K562 (cell line): ENCODE data around the gene DYNC1I1. TPM values are rescaled to one million over a fixed set of nuclear protein-coding genes. Genes with fewer than 3 reads are reported as not detected.

ENCODE experiments used
- ATAC-seq: fragments of 200-7000 bp; cut with Tn5 transposase; 3 replicates; pipeline ENCODE4 v1.9.1; 2020; ENCODE audit warnings: moderate library complexity
- BruUV-seq: library from RNA; stranded (reverse); fragments of 400-500 nt; replicated peaks from 2 replicates; lab custom pipeline; 2021; lab: Mats Ljungman, UMichigan
- CTCF ChIA-PET: fragments of 300-600 bp; formaldehyde crosslinking; extraction: SDS; loops from one replicate; lab custom pipeline; 2021; ENCODE audit warnings: low intra/inter-chr PET ratio; lab: Yijun Ruan, JAX
- POLR2A ChIA-PET: fragments of 300-600, 350-650 bp; sonication (Branson Sonifier 250); formaldehyde crosslinking; extraction: SDS; loops from one replicate; lab custom pipeline; 2021; ENCODE audit warnings: antibody characterized with exemption, inconsistent platforms; lab: Yijun Ruan, JAX
- DNase-seq, 4 experiments: peaks; one replicate each; pipeline versions ENCODE4 v3.0.0 to v3.0.0-alpha.2; 2011 to 2018; ENCODE audit warnings: low spot score in 3 of 4, mixed read lengths in 3 of 4; ENCODE audit errors: extremely low read depth in 1 of 4
- FAIRE-seq: peaks from 2 replicates; lab custom pipeline; 2011; peaks lifted over from hg19 to GRCh38; lab: Jason Lieb, UNC
- H2AFZ ChIP-seq: 2 replicates; pipeline ENCODE4 v1.6.0; 2011; ENCODE audit warnings: low read depth, low read length, control low read depth, inconsistent platforms
- H3K27ac ChIP-seq: fragments of 200-600 bp; 3 replicates; pipeline ENCODE4 v1.8.0; 2011; ENCODE audit warnings: low read depth, mild to moderate bottlenecking, control low read depth, inconsistent platforms, low read length, moderate library complexity, mixed read lengths; ENCODE audit errors: extremely low read depth
- H3K27me3 ChIP-seq, 2 experiments: fragments of 300-600 bp in 1 of 2; 2 replicates in 1 of 2; 3 replicates in 1 of 2; pipeline versions ENCODE4 v1.6.0 to v1.8.0; 2011; ENCODE audit warnings: inconsistent platforms in 2 of 2, low read length in 2 of 2, mild to moderate bottlenecking in 1 of 2, mixed read lengths in 1 of 2, moderate library complexity in 1 of 2; ENCODE audit not compliant: control insufficient read depth in 2 of 2, insufficient read depth in 2 of 2
- H3K36me3 ChIP-seq: fragments of 300-600 bp; 3 replicates; pipeline ENCODE4 v1.8.0; 2011; ENCODE audit warnings: mild to moderate bottlenecking, low read length, inconsistent platforms; ENCODE audit not compliant: control insufficient read depth, insufficient read depth
- H3K4me1 ChIP-seq, 2 experiments: fragments of 200-600 bp in 1 of 2; replicated peaks in 1 of 2; 2 replicates in 1 of 2; 3 replicates in 1 of 2; pipeline versions ENCODE4 v1.5.1 to v1.8.0; 2011; ENCODE audit warnings: inconsistent platforms in 2 of 2, low read length in 2 of 2, mild to moderate bottlenecking in 1 of 2, mixed read lengths in 1 of 2, moderate library complexity in 1 of 2; ENCODE audit not compliant: control insufficient read depth in 2 of 2, insufficient read depth in 2 of 2
- H3K4me2 ChIP-seq: 2 replicates; pipeline ENCODE4 v1.6.1; 2011; ENCODE audit warnings: low read length, control low read depth, inconsistent platforms, mixed read lengths; ENCODE audit not compliant: insufficient read depth
- H3K4me3 ChIP-seq: fragments of 200-600 bp; sonication (generic), shearing (Covaris generic); 2 replicates; pipeline ENCODE4 v1.5.1; 2016; ENCODE audit warnings: control low read depth, inconsistent platforms
- H3K79me2 ChIP-seq: fragments of 200-600 bp; 3 replicates; pipeline ENCODE4 v1.8.0; 2011; ENCODE audit warnings: low read length, inconsistent platforms; ENCODE audit not compliant: control insufficient read depth, insufficient read depth
- H3K9ac ChIP-seq, 2 experiments: 2 replicates each; pipeline versions ENCODE4 v1.6.0 to v1.6.1; 2011; ENCODE audit warnings: low read depth in 2 of 2, low read length in 2 of 2, control low read depth in 1 of 2, inconsistent platforms in 1 of 2, mild to moderate bottlenecking in 1 of 2, mixed read lengths in 1 of 2; ENCODE audit not compliant: insufficient read depth in 1 of 2
- H3K9me1 ChIP-seq: one replicate; pipeline ENCODE4 v1.6.0; 2011; ENCODE audit warnings: inconsistent platforms, mild to moderate bottlenecking, low read length, moderate library complexity; ENCODE audit not compliant: control insufficient read depth, insufficient read depth
- H3K9me3 ChIP-seq: replicated peaks from 2 replicates; pipeline ENCODE4 v1.5.1; 2011; ENCODE audit warnings: low read depth, low read length, inconsistent platforms; ENCODE audit not compliant: control insufficient read depth, insufficient read depth
- H4K20me1 ChIP-seq: replicated peaks from 2 replicates; pipeline ENCODE4 v1.6.1; 2011; ENCODE audit warnings: low read length, inconsistent platforms, mixed read lengths; ENCODE audit not compliant: control insufficient read depth, insufficient read depth
- AFF1 ChIP-seq, 2 experiments: fragments of 450-650 bp; IDR thresholded peaks; 2 replicates each; pipeline ENCODE4 v1.6.1; 2018; ENCODE audit warnings: mild to moderate bottlenecking in 2 of 2, low read depth in 1 of 2; ENCODE audit not compliant: partially characterized antibody in 2 of 2
- CTCFL ChIP-seq: IDR thresholded peaks from 2 replicates; pipeline ENCODE4 v1.6.1; 2011; ENCODE audit warnings: borderline replicate concordance, low read depth, mild to moderate bottlenecking, moderate library complexity, low read length; ENCODE audit not compliant: insufficient read depth, poor library complexity, severe bottlenecking
- IFI16 ChIP-seq: fragments of 250-450 bp; sonication (Bioruptor Pico); IDR thresholded peaks from 2 replicates; pipeline ENCODE4 v2.1.2; 2022; ENCODE audit warnings: mild to moderate bottlenecking, inconsistent platforms
- KLF13 ChIP-seq: fragments of 450-650 bp; IDR thresholded peaks from 2 replicates; pipeline ENCODE4 v1.6.1; 2016; ENCODE audit warnings: missing genetic modification characterization, low read depth, mild to moderate bottlenecking, missing compliant biosample characterization, moderate library complexity, borderline replicate concordance
- SREBF1 ChIP-seq: fragments of 150-350 bp; IDR thresholded peaks from 2 replicates; pipeline ENCODE4 v1.6.1; 2014; ENCODE audit warnings: antibody characterized with exemption, low read depth, low read length, borderline replicate concordance
- THRAP3 ChIP-seq: fragments of 450-650 bp; IDR thresholded peaks from 2 replicates; pipeline ENCODE4 v1.6.1; 2016; ENCODE audit warnings: mild to moderate bottlenecking, inconsistent platforms, borderline replicate concordance
- ZNF395 ChIP-seq: fragments of 200-800 bp; sonication (Bioruptor generic); IDR thresholded peaks from 2 replicates; pipeline ENCODE4 v1.6.1; 2017; ENCODE audit warnings: missing genetic modification characterization, missing compliant biosample characterization
- ZNF586 ChIP-seq: fragments of 450-650 bp; formaldehyde crosslinking; conservative IDR thresholded peaks from 2 replicates; pipeline ENCODE4 v1.4.0; 2020; ENCODE audit warnings: mild to moderate bottlenecking, moderate library complexity
- ZNF639 ChIP-seq, 2 experiments: fragments of 200-800 bp in 1 of 2; sonication (Bioruptor generic) in 1 of 2; sonication (generic) in 1 of 2; formaldehyde crosslinking in 1 of 2; IDR thresholded peaks in 1 of 2; conservative IDR thresholded peaks in 1 of 2; 2 replicates each; pipeline versions ENCODE4 v1.5.0 to v1.6.1; 2016 to 2020; ENCODE audit warnings: missing compliant biosample characterization in 1 of 2, missing genetic modification characterization in 1 of 2, missing genetic modification reagents in 1 of 2
- ZNF79 ChIP-seq: fragments of 250-450 bp; sonication (Bioruptor Pico); IDR thresholded peaks from 2 replicates; pipeline ENCODE4 v1.4.0; 2020; ENCODE audit warnings: low read depth, mild to moderate bottlenecking, moderate library complexity
- WGBS: fragments of 100-300 bp; shearing (Covaris generic); methylation state at CpG from one replicate; pipeline ENCODE4 v1.1.6; 2016; ENCODE audit warnings: low coverage, mixed read lengths; ENCODE audit not compliant: insufficient coverage; ENCODE audit errors: missing lambda C conversion rate; 5-methylcytosine and 5-hydroxymethylcytosine counted together
- in situ Hi-C: fragments of 300-500 bp; cut with MboI; formaldehyde crosslinking; loops from 4 replicates; pipeline ENCODE4 v1.15.0; 2018; ENCODE audit warnings: inconsistent platforms, mixed read lengths
- intact Hi-C: fragments of 100-400 bp; cut with micrococcal nuclease; formaldehyde crosslinking; loops from 2 replicates; pipeline ENCODE4 v1.14.2; 2022
- polyA plus RNA-seq, 8 experiments: library from polyadenylated mRNA; depleted of rRNA in 4 of 8; stranded (reverse) in 5 of 8; unstranded in 3 of 8; fragments of >200 nt; fragmentation: Nextera tagmentation in 2 of 8; fragmentation: Illumina TruSeq in 1 of 8; extraction: Ambion mirVana in 2 of 8; extraction: Trizol in 1 of 8; gene quantifications; 2 replicates each; pipeline versions ENCODE4 v1.2.1 to v1.2.3, GENCODE V29; 2011 to 2014; ENCODE audit warnings: inconsistent platforms in 1 of 8, missing spikeins in 1 of 8
- total RNA-seq, 7 experiments: library from RNA; depleted of rRNA in 6 of 7; stranded (reverse); fragments of >200 nt in 6 of 7; fragmentation: Illumina TruSeq in 2 of 7; extraction: Trizol in 2 of 7; gene quantifications; 2 replicates each; pipeline versions ENCODE4 v1.2.1 to v1.2.3, GENCODE V29; 2011 to 2021; ENCODE audit warnings: low replicate concordance in 1 of 7

DYNC1I1 gene
- total and polyA plus RNA-seq, 9 of the 15 experiments (the other 6 are each of a cell fraction or from before 2014, with no cell fraction given) = 0.22 to 1.5 (median 0.44) TPM

GRCh38 chr7:95788884-95789283, 16.5 kb downstream of the DYNC1I1 start (continued):
- TF ChIP-seq ZNF586 (CRISPR knock-in tag) = no peak
- TF ChIP-seq ZNF395 = no peak
- TF ChIP-seq, all 486 proteins: peak for 0

GRCh38 chr7:95793658-95794057, 21.3 kb downstream of the DYNC1I1 start:
- no peaks in the 10 kb centered on the region for H3K36me3 ChIP-seq
- H3K4me1 ChIP-seq = no peaks in the 10 kb centered on the region
- H3K9me3 ChIP-seq = no peaks in the 10 kb centered on the region
- no peak overlapping the region for H3K4me3 ChIP-seq
- no peak for DNase-seq
- H3K79me2 ChIP-seq = no peaks in the 10 kb centered on the region
- H3K9me1 ChIP-seq = no peaks in the 10 kb centered on the region
- no peak for ATAC-seq
- no TSS peak for BruUV-seq
- POLR2A ChIA-PET = no interaction called here
- intact Hi-C loops = no loop called here
- no peaks in the 10 kb centered on the region for H3K27me3 ChIP-seq
- in situ Hi-C loops = no loop called here
- H2AFZ ChIP-seq = no peak overlapping the region
- no peaks in the 10 kb centered on the region for H4K20me1 ChIP-seq
- H3K4me2 ChIP-seq = no peak overlapping the region
- no peak overlapping the region for H3K9ac ChIP-seq
- no peak for FAIRE-seq
- CTCF ChIA-PET = no interaction called here
- H3K27ac ChIP-seq = no peak overlapping the region
- 1% methylated on average over 5 of the region's 5 CpGs for WGBS
- no peak for TF ChIP-seq AFF1 (IDR thresholded peaks at IDR 0.05; ENCODE audit: low read depth in 1 of 2, partially characterized antibody in 2 of 2)
- TF ChIP-seq THRAP3 = no peak
- no peak for TF ChIP-seq CTCFL
- TF ChIP-seq IFI16 (CRISPR knock-in tag) = no peak
- TF ChIP-seq ZNF639 (CRISPR knock-in tag; conservative IDR thresholded peaks at IDR 0.05 in 1 of 2, IDR thresholded peaks at IDR 0.05 in 1 of 2) = no peak
- TF ChIP-seq ZNF79 (CRISPR knock-in tag) = no peak
- no peak for TF ChIP-seq SREBF1
- no peak for TF ChIP-seq KLF13
